Testis (tissue), 2 donors: ENCODE measurements around the gene SLC38A3.

Experiments used
- POLR2A ChIP-seq: fragments of 450-650 bp; IDR thresholded peaks from one replicate; pipeline ENCODE4 v1.6.1; 2017; ENCODE audit warnings: antibody characterized with exemption, mild to moderate bottlenecking, moderate library complexity
- TF ChIP-seq, protein P1 (sequence below), 3 experiments: fragments of 450-650 bp in 2 of 3; fragments of 200-600 bp in 1 of 3; sonication (generic) in 1 of 3; IDR thresholded peaks; one replicate each; pipeline ENCODE4 v1.5.1; 2016 to 2019; ENCODE audit warnings: antibody characterized with exemption in 3 of 3, mild to moderate bottlenecking in 2 of 3, moderate library complexity in 1 of 3

DNA sequence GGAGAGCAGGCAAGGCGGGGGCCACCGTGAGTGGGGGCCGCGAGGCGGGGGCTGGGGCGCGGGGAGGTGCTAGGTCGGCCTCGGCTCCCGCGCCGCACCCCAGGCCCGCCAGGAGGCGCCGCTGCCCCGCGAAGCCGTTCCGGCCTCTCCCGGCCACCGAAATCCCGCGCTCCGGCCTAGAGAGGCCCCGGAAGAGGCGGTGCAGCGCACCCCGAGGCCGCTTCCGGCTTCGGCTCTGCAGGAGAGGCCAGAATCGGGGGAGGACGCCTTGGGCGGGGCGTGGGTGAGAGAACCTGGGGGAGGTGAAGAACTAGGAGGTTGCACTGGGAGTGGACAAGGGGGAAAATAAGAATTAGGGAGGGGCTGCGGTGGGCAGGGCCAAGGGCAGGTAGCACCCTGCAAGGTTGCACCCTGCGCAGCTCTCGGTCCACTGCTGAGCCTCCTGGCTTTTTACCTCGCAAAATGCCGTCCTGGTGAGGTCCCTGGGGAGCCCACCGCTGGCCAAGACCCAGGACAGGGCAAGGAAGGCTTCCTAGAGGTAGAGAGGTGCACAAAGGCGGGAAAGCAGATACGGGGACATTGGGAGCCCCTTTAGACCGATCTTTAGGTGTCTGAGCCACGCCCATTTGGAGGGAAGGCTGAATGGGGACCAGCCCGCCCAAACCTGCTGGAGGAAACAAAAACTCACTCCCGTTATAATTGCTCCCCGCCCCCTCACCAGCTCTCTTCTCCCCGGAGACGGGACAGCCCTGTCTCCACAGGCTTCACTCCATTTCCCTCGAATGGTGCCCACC lies 22.5 kb downstream of the SLC38A3 start:
- TF ChIP-seq, protein P1, sequence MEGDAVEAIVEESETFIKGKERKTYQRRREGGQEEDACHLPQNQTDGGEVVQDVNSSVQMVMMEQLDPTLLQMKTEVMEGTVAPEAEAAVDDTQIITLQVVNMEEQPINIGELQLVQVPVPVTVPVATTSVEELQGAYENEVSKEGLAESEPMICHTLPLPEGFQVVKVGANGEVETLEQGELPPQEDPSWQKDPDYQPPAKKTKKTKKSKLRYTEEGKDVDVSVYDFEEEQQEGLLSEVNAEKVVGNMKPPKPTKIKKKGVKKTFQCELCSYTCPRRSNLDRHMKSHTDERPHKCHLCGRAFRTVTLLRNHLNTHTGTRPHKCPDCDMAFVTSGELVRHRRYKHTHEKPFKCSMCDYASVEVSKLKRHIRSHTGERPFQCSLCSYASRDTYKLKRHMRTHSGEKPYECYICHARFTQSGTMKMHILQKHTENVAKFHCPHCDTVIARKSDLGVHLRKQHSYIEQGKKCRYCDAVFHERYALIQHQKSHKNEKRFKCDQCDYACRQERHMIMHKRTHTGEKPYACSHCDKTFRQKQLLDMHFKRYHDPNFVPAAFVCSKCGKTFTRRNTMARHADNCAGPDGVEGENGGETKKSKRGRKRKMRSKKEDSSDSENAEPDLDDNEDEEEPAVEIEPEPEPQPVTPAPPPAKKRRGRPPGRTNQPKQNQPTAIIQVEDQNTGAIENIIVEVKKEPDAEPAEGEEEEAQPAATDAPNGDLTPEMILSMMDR (IDR thresholded peaks at IDR 0.05), result peak; percentile 80 to 89 (median 85)
- no peak for TF ChIP-seq POLR2A
